Cerebellar cortex (tissue), 1 donor: Measurements from ENCODE around the gene ATRIP.
A peak's percentile ranks its signal among the peaks of the same experiment; 100 is the strongest.

Source experiments
- DNase-seq: peaks from one replicate; pipeline ENCODE4 v3.0.0-alpha.2; 2015; ENCODE audit warnings: low spot score

ATRIP gene

GRCh38 chr3:48504051-48504946 lies 57.8 kb downstream of the ATRIP start, which contains the start of gene SHISA5:
Gene SHISA5, minus strand, starts transcription at chr3:48504174. Its CDS starts 80 bp downstream, at chr3:48504094.
- peak; percentile 14 for DNase-seq

DNA sequence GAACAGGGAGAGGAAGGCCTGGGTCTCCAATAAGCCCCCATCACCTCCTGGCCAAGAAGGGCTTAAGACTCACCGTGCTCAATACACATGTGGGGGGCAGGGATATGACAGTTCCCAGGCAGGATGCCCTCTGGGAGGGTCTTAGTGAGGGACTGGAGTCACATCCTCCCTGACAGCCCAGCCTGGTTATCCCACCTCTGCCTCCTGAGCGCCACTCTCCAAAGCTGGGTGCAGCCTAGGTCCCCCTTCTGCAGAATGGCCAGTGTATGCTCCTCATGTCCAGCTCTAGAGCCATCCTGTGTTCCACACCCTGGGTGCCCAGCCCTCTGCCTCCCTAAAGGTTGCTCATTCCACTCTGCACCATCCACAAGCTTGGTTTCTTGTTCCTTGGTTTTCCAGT lies 58.6 kb downstream of the ATRIP start:
- DNase-seq = no peak

DNA sequence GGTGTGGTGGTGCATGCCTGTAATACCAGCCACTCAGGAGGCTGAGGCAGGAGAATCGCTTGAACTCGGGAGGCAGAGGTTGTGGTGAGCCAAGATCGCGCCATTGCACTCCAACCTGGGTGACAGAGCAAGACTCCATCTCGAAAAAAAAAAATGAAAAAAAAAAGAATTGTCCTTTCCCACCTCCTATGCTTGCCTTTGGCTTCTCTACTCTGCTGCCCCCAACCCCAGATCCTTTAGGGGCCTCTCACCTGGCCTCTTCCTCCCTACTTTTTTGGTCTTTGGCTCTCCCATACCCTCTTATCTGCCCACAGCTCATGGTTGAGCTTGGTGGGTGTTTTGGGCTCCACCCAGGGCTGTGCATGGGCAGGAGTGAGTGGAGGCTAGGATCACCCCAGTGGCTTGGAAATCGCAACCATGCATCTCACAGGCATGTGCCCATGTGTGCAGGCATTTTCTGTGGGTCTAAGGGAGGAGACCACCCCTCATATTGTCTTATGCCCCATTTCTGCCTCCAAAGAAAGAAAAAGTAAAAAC lies 59.5 kb downstream of the ATRIP start:
- DNase-seq = no peak

DNA sequence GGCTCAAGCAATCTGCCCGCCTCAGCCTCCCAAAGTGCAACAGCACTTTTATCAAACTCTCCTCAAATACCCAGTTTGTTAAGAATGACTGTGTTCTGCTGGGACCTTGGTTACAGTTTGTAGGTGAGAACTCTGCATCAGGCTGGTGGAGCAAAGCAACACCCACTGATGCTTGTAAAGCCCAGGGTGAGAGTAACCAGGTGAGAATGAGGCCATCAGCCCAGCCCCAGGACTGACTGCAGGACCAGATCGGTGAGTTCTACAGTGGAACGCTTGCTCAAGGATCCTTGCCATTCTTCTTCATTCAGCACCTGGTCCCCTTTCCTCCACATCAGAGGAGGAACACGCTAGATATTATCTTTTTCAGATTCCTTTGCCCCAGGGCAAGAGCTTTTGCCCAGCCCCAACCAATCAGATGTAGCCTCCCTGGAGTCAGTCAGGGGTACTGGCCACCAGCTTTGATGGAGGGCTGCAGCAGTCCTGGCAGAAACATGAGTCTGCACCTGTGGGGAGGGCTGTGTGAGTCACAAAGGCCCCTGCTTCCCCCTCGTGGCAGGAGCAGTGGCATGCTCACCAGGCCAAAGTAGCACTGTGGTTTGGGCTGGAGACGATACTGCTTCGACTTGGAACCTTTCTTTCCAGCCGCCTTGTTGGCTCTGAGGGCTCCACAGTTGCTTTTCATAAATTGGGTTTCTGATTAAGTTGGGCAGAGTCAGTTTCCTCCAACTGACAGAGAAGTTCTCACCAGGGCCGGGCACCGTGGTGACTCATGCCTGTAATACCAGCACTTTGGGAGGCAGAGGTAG lies 60.9 kb downstream of the ATRIP start:
- peak; percentile 73 for DNase-seq

DNA sequence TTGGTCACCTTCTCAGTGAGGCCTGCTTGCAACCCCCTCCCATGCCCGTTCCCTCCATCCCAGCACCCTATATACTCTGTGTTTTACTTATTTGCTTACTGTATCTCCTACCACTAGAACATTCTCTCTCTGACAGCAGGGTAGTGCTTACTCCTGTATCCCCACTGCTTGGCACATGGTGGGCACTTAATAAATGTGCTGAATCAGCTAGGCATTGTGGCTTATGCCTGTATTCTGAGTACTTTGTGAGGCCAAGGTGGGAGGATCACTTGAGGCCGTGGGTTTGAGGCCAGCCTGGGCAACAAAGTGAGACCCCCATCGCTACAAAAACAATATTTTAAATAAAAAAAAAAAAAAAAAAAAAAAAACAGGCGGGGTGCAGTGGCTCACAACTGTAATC lies 65.0 kb downstream of the ATRIP start:
- DNase-seq = no peak

DNA sequence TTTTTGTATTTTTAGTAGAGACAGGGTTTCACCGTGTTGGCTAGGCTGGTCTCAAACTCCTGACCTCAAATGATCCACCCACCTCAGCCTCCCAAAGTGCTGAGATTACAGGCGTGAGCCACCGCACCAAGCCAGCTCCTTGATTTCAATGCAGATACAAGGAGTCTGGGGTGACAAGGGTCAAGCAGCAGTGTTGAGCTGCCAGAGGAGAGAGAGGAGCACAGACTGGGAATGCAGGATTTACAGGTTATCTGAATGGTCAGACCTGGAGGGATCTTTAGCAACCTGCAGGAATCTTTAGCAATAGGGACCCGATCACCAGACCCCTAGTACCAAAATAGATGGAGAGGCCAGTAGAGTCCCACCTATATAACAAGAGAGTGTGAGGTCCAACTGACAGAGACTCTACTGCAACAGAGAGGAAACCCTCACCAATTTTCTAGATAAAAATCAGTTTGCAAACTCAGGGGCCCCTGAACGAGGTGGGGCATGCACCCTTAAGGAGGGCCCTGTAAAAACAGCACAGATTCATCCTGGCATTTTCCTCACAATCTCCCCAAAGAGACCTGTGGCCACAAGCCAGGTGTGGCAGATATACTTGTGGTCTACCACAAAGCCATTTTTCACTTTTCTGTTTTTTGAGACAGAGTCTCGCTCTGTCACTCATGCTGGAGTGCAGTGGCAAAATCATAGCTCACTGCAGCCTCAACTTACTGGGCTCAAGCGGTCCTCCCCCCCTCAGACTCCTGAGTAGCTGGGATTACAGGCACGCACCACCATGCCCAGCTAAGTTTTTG lies 68.1 kb downstream of the ATRIP start:
- DNase-seq = no peak
